ENCODE measurements around the gene TANC1.

Gene TANC1

GRCh38 chr2:158968396-158969161, at the start of gene TANC1:
Gene TANC1, plus strand, starts transcription at chr2:158968640. Its CDS starts 97,271 bp downstream, at chr2:159065911.
- no peak for DNase-seq (ENCODE audit: low read depth)

DNA sequence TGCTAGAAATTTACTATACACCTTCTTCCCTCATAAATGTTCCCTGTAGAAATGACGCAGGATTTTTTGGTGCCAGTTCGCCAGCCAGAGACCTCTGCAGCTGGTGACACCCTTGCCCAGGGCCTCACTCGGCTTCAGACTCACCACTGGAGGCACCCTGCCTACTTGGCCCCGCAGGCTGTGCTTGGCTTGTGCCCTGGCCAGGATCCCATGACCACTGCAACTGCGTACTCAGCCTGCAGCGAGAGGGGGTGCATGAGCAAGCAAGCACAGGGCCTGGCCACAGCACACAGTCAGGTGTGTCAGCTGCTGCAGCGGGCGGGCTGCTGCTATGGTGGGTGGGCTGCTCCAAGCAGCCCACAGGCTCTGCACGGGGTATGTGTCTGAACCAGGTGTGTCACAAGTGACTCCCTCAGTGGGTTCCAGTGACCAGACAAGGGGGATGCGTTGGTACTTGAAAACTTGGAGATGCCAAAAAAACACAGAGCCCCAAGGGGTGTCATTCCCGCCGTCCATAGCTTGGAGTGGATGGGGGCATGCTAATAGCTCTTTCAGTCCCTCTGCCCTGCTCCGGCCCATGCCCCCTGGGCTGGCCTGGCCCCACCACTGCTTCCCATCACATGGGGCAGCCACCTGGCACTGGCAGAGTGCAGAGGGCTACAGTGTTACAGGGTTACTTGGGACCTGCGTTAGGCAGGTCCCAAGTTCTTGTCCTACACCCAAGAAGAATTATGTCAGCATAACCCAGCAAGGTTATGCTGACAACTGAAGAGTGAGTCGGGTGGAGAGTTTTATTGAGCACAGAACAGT, 46.6 kb upstream of the TANC1 start:
- DNase-seq (ENCODE audit: low read depth), result no peak

DNA sequence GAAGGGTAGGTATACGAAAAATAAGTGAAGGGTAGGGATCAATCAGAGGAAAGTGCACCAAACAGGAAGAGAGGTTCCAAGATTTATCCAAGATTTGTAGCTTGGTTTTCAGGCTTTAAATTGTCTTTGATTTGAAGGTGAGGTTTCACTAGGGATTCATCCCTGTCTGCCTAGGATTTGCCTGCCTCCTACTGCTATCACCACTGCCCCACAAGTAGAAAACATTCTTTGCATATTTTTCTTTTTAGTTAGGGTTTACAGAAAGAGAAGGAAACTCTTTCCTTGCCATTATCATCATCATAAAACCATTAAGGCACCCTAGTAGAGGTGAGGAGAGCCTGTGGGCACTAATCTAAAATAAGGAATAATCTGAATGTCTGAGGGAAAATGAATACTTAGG, 45.8 kb upstream of the TANC1 start:
- DNase-seq (ENCODE audit: low read depth), result no peak

- no peak for DNase-seq (ENCODE audit: low read depth)
Observed at GRCh38 chr2:158923180-158923594, 45.3 kb upstream of the TANC1 start.

GRCh38 chr2:158923641-158924040, 44.8 kb upstream of the TANC1 start:
- no peak for DNase-seq (ENCODE audit: low read depth)

DNA sequence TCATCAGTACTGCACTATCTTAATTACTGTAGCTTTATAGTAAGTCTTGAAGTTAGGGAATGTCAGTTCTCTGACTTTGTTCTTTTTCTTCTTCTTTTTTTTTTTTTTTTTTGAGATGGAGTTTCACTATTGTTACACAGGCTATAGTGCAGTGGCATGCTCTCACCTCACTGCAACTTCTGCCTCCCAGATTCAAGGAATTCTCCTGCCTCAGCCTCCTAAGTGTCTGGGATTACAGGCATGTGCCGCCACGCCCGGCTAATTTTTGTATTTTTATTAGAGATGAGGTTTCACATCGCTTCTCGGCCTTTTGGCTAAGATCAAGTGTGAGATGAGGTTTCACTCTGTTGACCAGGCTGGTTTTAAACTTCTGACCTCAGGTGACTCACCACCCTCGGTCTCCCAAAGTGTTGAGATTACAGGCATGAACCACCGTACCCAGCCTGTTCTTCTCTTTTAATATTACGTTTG, 41.9 kb upstream of the TANC1 start:
- DNase-seq (ENCODE audit: low read depth), result no peak

GRCh38 chr2:158928515-158928914, 39.9 kb upstream of the TANC1 start:
- DNase-seq (ENCODE audit: low read depth), result no peak

GRCh38 chr2:158928965-158929364, 39.5 kb upstream of the TANC1 start:
- no peak for DNase-seq (ENCODE audit: low read depth)

GRCh38 chr2:158931572-158931971, 36.9 kb upstream of the TANC1 start:
- no peak for DNase-seq (ENCODE audit: low read depth)

- no peak for DNase-seq (ENCODE audit: low read depth)
Observed at GRCh38 chr2:158932131-158932645, 36.3 kb upstream of the TANC1 start.

GRCh38 chr2:158934170-158934569, 34.3 kb upstream of the TANC1 start:
- DNase-seq (ENCODE audit: low read depth), result no peak

- DNase-seq (ENCODE audit: low read depth), result no peak
Observed at GRCh38 chr2:158935617-158936016, 32.8 kb upstream of the TANC1 start.

DNA sequence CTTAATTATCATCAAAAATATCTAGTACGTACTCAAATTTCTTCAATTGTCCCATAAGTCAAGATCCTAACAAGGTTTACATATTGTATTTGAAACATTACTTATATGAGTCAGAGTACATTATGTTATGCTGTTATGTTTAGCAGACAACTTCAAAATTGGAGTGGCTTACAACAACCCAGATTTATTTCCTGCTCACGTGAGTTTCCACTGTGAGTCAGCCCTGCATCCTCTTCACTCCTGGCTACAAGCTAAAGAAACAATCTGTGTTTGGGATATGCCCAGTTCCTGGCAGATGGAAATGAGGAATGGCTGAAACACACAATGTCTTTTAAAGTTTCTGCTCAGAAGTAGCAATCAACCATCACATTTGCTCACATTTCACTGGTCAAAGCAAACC, 31.5 kb upstream of the TANC1 start:
- no peak for DNase-seq (ENCODE audit: low read depth)

DNA sequence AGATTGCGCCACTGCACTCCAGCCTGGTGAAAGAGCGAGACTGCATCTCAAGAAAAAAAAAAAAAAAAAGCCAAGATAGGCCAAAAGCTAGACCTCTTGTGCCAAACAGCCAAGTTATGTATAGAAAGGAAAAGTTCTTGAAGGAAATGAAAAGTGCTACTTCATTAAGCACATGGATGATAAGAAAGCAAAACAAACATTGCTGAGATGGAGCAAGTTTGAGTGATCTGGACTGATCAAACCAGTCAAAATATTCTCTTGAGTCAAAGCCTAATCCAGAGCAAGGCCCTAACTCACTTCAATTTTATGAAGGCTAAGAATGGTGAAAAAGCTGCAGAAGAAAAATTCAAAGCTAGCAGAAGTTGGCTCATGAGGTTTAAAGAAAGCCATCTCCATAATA, 28.1 kb upstream of the TANC1 start:
- DNase-seq (ENCODE audit: low read depth), result no peak

GRCh38 chr2:158943973-158944372, 24.5 kb upstream of the TANC1 start:
- DNase-seq (ENCODE audit: low read depth), result no peak

DNA sequence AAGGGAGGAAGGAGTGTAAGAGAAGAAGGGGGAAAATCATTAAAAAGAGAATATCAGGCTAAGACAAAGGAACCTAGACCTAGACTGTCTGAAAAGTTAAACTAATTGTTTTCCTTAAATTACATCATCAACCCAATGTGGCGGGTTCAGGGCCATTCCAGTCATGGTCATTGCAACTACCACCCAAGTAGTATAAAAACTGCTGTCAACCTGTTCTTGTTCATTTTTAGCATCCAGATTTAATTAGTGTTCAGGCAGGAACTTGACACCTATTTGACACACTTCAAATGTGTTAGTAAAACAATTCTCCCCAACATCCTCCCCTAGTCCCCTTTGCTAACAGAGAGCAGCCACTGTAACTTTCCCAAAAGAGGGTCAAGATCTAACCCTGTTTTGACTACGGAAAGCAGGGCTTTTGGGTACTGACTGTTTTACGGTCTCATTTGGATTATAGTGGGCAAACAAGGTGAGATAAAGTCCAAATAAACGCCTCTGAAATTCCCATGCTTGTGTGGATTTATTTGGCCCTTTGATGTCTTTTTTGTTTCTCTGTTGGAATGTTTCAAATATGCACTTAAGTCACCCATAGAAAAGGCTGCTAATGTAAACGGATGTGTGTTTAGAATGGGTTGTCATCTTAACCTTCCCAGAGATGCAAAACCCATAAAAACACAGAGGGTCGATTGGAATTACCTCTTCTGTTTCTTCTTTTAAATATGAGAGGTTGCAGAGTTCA, 19.3 kb upstream of the TANC1 start:
- no peak for DNase-seq (ENCODE audit: low read depth)

GRCh38 chr2:158953454-158953853, 15.0 kb upstream of the TANC1 start:
- no peak for DNase-seq (ENCODE audit: low read depth)

DNA sequence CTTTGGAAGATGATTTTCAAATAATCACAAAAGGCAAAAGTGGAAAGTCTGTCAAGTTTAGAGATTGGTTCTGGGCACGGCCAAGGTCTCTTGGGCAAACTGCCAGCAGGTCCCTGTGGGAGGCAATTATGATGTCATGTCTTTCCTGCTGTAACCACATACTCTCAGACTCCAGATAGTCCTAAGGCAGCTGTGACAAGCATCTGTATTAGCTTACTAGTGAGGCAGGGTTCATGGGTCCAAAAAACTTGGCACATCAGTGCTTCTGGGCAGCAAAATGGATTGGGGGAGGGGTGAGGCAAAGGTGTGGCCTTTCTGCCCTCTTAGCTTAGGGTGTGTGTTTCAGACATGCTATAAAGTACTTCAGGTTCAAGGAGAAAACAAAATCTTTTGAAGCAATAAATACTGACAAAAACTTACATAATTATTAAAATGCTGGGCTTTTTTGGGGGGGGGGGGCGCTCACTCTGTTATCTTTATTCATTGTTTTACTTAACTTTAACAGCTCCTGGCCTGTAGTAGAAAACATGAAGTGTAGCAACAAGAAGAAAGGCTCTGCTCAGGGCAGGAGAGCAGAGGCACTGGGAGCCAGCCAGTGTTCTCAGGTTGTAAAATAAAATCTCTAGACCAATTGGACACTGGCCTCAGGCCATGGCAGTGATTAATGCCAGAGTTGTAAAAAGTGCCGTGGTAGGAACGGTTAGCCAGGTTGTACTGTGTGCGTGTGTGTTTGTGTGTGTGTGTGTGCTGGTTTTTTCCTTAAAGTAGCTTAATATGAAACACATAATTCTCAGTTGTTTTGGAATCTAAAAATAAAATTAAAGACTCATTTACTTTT, 14.3 kb upstream of the TANC1 start:
- no peak for DNase-seq (ENCODE audit: low read depth)

DNA sequence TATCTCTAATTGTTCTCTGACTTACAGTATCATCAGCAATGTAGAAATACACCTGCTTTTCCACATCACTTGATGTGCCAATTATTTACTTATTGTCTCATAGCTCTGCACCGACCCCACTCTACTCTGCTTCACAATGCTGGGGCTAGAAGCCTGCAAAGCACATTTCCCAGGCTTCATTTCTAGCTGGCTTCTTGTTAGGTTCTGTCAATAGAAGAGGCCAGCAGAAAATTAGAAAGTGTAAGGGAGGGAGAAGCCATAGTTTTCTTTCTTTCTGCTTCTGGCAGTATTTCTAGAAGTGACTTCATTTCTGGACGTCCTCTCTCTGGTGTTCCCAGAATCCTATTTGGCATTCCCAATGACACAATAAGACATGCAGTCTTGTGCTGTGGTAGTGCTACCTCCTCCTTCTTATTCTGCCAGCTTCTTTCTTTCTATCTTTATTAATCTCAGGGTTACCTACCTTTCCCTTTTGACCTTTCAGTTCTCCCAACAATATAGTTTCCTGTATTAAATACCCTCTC, 12.5 kb upstream of the TANC1 start:
- no peak for DNase-seq (ENCODE audit: low read depth)

DNA sequence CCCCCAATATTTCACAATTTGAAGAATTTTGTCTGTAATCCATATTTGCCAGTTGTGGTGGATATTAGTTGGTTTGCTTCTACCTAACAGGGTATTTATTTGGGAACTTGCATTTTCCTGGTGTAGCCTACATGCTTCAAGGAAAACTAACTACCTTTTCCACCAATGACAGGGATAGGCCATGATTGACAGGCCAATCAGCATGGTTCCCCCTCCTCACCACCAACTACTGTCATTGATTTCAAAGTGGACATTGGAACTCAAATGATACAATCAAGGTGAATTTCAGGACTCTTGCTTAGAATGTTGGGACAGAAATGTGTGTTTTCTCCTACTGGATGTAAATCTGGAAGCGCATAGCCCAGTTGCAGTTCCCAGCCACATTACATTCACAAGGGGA, 10.1 kb upstream of the TANC1 start:
- DNase-seq (ENCODE audit: low read depth), result no peak

DNA sequence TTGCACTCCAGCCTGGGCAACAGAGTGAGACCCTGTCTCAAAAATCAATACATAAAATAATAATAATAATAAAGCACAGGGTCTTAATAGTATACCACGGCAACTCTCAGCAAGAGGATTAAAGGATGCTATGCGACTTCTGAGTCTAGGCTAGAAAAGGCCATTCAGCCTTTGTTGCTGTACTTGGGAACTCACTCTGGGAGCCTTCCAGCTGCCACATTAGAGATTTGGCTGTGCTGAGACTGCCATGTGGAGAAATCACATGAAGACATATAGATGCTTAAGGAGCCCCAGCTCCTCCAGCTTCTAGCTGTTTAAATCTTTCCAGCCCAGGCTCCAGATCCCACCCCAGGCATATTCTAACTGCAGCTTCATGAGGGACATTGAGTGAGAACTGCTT, 8.2 kb upstream of the TANC1 start:
- no peak for DNase-seq (ENCODE audit: low read depth)

Data from stimulated activated CD4-positive, alpha-beta T cell treated with anti-CD3 and anti-CD28 coated beads, Interleukin-2, amount 100 ng/mL, for 4 hours (primary cell).